AML-193 (cell line): ENCODE results near the gene TMEM191B.
"Not testable (repeated sequence)": the region's sequence is repeated elsewhere in the genome, so short reads cannot be mapped to it uniquely, and the experiment has no call there.

Experiments
- DNase-seq, 2 experiments: peaks; one replicate each; lab custom pipeline; 2025; lab: John Stamatoyannopoulos, UW

The TMEM191B gene

GRCh38 chr22:18527752-18528596 is at the start of gene TMEM191B:
TMEM191B (plus strand) TSS chr22:18527802; CDS start chr22:18527981, 179 bp downstream.
- not testable (repeated sequence) for DNase-seq

- DNase-seq = not testable (repeated sequence)
Measured at GRCh38 chr22:18496227-18496626, 31.4 kb upstream of the TMEM191B start.

- DNase-seq = not testable (repeated sequence)
Measured at GRCh38 chr22:18511327-18511726, 16.3 kb upstream of the TMEM191B start.

- DNase-seq = not testable (repeated sequence)
Measured at GRCh38 chr22:18512378-18512777, 15.2 kb upstream of the TMEM191B start.

GRCh38 chr22:18513454-18513853 is 14.1 kb upstream of the TMEM191B start:
- DNase-seq = not testable (repeated sequence)

GRCh38 chr22:18518061-18518460 is 9.5 kb upstream of the TMEM191B start, which contains the start of gene GGTLC3:
GGTLC3 (minus strand) TSS chr22:18518161; CDS start chr22:18517897, 264 bp downstream.
- not testable (repeated sequence) for DNase-seq

GRCh38 chr22:18522762-18523161 is 4.8 kb upstream of the TMEM191B start:
- DNase-seq = not testable (repeated sequence)

- not testable (repeated sequence) for DNase-seq
Measured at GRCh38 chr22:18523328-18523727, 4.3 kb upstream of the TMEM191B start.

GRCh38 chr22:18528597-18529415 is 1.2 kb downstream of the TMEM191B start:
- not testable (repeated sequence) for DNase-seq

- DNase-seq = not testable (repeated sequence)
Measured at GRCh38 chr22:18529416-18530145, 2.0 kb downstream of the TMEM191B start.

GRCh38 chr22:18533633-18534032 is 6.0 kb downstream of the TMEM191B start:
- not testable (repeated sequence) for DNase-seq

- not testable (repeated sequence) for DNase-seq
Measured at GRCh38 chr22:18534315-18534714, 6.7 kb downstream of the TMEM191B start.

- DNase-seq = not testable (repeated sequence)
Measured at GRCh38 chr22:18539994-18540393, 12.4 kb downstream of the TMEM191B start.

GRCh38 chr22:18543400-18543799 is 15.8 kb downstream of the TMEM191B start:
- DNase-seq = not testable (repeated sequence)

GRCh38 chr22:18544615-18545014 is 17.0 kb downstream of the TMEM191B start:
- not testable (repeated sequence) for DNase-seq

- not testable (repeated sequence) for DNase-seq
Measured at GRCh38 chr22:18549458-18550179, 22.0 kb downstream of the TMEM191B start.

- not testable (repeated sequence) for DNase-seq
Measured at GRCh38 chr22:18551046-18551445, 23.4 kb downstream of the TMEM191B start.

GRCh38 chr22:18552839-18553597 is 25.4 kb downstream of the TMEM191B start:
- not testable (repeated sequence) for DNase-seq

- not testable (repeated sequence) for DNase-seq
Measured at GRCh38 chr22:18554280-18555256, 27.0 kb downstream of the TMEM191B start.
